SK-N-SH (cell line): ENCODE measurements around the gene BTF3.

Experiments used
- CTCF ChIP-seq: fragments of 200-600 bp; sonication (generic); IDR thresholded peaks from 2 replicates; pipeline ENCODE4 v1.6.1; 2017; ENCODE audit warnings: antibody characterized with exemption, mild to moderate bottlenecking, moderate library complexity
- GABPA ChIP-seq: IDR thresholded peaks from 2 replicates; pipeline ENCODE4 v1.4.0; 2012; ENCODE audit warnings: low read depth, mild to moderate bottlenecking
- GATA2 ChIP-seq: sonication (generic); formaldehyde crosslinking; IDR thresholded peaks from 2 replicates; pipeline ENCODE4 v1.5.0; 2020; ENCODE audit warnings: mild to moderate bottlenecking, missing genetic modification reagents
- NRF1 ChIP-seq: IDR thresholded peaks from 2 replicates; pipeline ENCODE4 v1.6.1; 2012; ENCODE audit warnings: low read depth, mild to moderate bottlenecking, low read length
- REST ChIP-seq: IDR thresholded peaks from 2 replicates; pipeline ENCODE4 v1.6.1; 2012; ENCODE audit warnings: mild to moderate bottlenecking, low read depth, low read length, moderate library complexity
- SIN3A ChIP-seq: IDR thresholded peaks from 2 replicates; pipeline ENCODE4 v1.6.1; 2012; ENCODE audit warnings: low read depth, mild to moderate bottlenecking, low read length, moderate library complexity, borderline replicate concordance
- YY1 ChIP-seq: IDR thresholded peaks from 2 replicates; pipeline ENCODE4 v1.4.0; 2012; ENCODE audit warnings: low read depth, mild to moderate bottlenecking

DNA sequence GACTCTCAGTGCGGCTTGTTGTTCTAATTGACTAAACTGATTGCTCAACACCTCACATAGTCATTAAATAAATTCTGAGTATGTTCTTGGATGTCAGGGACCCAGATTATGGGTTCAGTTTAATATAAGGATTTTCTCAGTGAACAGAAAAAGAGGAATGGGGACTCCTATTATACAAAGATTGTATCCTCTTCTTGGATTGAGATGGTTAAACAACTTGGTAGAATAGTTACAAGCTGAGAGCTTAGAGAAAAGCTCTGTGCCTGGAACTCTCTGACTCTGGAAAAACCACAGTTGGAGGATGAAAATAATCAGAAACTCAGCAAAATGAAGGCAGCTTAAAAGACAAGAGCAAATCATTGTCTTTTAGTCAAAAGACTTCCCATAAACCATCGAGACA lies 36.7 kb downstream of the BTF3 start:
- no peak for TF ChIP-seq CTCF
- no peak for TF ChIP-seq YY1
- no peak for TF ChIP-seq GABPA
- TF ChIP-seq GATA2 (CRISPR knock-in tag): no peak
- TF ChIP-seq REST: no peak
- no peak for TF ChIP-seq NRF1
- no peak for TF ChIP-seq SIN3A
